ENCODE results near the gene NDUFAF2. TPM values are rescaled to one million over a fixed set of nuclear protein-coding genes. Genes with fewer than 3 reads are reported as not detected.

The NDUFAF2 gene
- total RNA-seq, 1 donor from 2014 or later = 20.0 TPM

- H3K36me3 ChIP-seq = no peaks in the 10 kb centered on the region
- TF ChIP-seq, protein P1, sequence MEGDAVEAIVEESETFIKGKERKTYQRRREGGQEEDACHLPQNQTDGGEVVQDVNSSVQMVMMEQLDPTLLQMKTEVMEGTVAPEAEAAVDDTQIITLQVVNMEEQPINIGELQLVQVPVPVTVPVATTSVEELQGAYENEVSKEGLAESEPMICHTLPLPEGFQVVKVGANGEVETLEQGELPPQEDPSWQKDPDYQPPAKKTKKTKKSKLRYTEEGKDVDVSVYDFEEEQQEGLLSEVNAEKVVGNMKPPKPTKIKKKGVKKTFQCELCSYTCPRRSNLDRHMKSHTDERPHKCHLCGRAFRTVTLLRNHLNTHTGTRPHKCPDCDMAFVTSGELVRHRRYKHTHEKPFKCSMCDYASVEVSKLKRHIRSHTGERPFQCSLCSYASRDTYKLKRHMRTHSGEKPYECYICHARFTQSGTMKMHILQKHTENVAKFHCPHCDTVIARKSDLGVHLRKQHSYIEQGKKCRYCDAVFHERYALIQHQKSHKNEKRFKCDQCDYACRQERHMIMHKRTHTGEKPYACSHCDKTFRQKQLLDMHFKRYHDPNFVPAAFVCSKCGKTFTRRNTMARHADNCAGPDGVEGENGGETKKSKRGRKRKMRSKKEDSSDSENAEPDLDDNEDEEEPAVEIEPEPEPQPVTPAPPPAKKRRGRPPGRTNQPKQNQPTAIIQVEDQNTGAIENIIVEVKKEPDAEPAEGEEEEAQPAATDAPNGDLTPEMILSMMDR (IDR thresholded peaks at IDR 0.05) = no peak
- H3K4me3 ChIP-seq = no peak overlapping the region
- no peaks in the 10 kb centered on the region for H3K27me3 ChIP-seq (ENCODE audit: low read depth)
- intact Hi-C loops (cut with DNase I) = no loop called here
- no peaks in the 10 kb centered on the region for H3K9me3 ChIP-seq
- DNase-seq (no peak), ATAC-seq (no peak)
- no peak overlapping the region for H3K27ac ChIP-seq
- H3K4me1 ChIP-seq = no peaks in the 10 kb centered on the region
Observed at GRCh38 chr5:61018062-61018461, 73.1 kb downstream of the NDUFAF2 start.

DNA sequence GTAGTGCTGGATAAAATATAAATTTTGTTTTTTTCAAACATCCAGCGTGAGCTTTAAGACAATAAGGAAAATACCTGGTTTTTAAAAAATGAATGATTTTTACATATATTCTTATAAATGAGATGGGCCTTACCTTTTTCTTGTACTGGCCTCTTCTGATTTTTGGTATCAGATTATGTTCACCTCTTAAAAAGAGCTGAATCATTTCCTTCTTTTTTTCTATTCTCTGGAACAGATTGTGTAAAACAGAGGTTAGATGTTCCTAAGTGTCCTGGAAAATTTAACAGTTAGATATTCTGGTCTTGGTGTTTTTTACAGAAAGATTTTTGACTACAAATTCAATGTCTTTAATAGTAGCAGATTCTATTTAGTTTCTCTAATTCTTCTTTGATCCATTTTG lies 74.6 kb downstream of the NDUFAF2 start:
- H3K27me3 ChIP-seq (ENCODE audit: low read depth) = no peaks in the 10 kb centered on the region
- intact Hi-C loops (cut with DNase I) = no loop called here
- TF ChIP-seq, protein P1 (IDR thresholded peaks at IDR 0.05) = no peak
- no peak overlapping the region for H3K4me3 ChIP-seq
- H3K4me1 ChIP-seq = no peaks in the 10 kb centered on the region
- H3K27ac ChIP-seq = no peak overlapping the region
- no peak for ATAC-seq
- no peaks in the 10 kb centered on the region for H3K36me3 ChIP-seq
- DNase-seq = no peak
- no peaks in the 10 kb centered on the region for H3K9me3 ChIP-seq

DNA sequence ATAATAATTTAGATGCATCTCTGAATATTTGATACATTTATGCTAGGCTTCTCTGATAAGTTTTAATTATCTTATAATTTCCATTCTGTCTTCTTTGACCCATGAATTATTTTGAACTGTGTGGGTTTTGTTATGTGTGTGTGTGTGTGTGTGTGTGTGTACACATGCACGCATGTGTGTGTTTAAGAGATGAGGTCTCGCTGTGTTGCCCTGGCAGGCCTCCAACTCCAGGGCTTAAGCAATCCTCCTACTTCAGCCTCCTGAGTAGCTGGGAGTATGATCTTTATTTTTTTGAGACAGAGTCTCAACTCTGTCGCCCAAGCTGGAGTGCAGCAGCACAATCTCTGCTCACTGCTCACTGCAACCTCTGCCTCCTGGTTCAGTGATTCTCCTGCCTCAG lies 75.4 kb downstream of the NDUFAF2 start:
- H3K9me3 ChIP-seq = no peaks in the 10 kb centered on the region
- TF ChIP-seq, protein P1 (IDR thresholded peaks at IDR 0.05) = no peak
- no peaks in the 10 kb centered on the region for H3K27me3 ChIP-seq (ENCODE audit: low read depth)
- ATAC-seq (no peak), DNase-seq (peak; percentile 57)
- no peaks in the 10 kb centered on the region for H3K36me3 ChIP-seq
- intact Hi-C loops (cut with DNase I) = no loop called here
- H3K4me3 ChIP-seq = no peak overlapping the region
- H3K4me1 ChIP-seq = no peaks in the 10 kb centered on the region
- no peak overlapping the region for H3K27ac ChIP-seq

DNA sequence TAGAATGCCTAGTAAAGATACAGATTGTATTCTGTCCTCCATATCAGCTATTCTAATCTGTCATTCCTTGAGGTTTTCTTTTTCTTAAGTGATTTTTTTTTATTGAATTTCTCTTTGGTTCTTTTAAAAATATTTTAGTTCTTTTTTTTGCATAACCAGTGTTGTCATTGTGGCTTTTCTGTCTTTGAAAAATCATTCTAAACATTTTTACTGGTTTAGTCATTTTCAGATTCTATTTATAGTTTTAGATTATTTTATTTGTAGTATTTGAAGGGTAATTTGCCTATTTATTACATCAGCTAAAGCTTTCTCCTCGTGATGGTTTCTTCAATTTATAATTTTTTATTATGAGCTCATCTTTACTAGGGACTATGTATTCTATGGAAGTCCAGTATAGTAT lies 78.1 kb downstream of the NDUFAF2 start:
- Histone ChIP-seq H3K4me1 (no peaks in the 10 kb centered on the region), H3K27me3 (ENCODE audit: low read depth) (no peaks in the 10 kb centered on the region), H3K4me3 (no peak overlapping the region), H3K36me3 (no peaks in the 10 kb centered on the region), H3K9me3 (no peaks in the 10 kb centered on the region), H3K27ac (no peak overlapping the region)
- ATAC-seq = no peak
- TF ChIP-seq, protein P1 (IDR thresholded peaks at IDR 0.05) = no peak
- intact Hi-C loops (cut with DNase I) = no loop called here
- DNase-seq = no peak

GRCh38 chr5:61026004-61026403 lies 81.0 kb downstream of the NDUFAF2 start:
- no peak for ATAC-seq
- no peaks in the 10 kb centered on the region for H3K9me3 ChIP-seq
- H3K4me1 ChIP-seq = no peaks in the 10 kb centered on the region
- TF ChIP-seq, protein P1 (IDR thresholded peaks at IDR 0.05) = no peak
- H3K27ac ChIP-seq = no peak overlapping the region
- no peaks in the 10 kb centered on the region for H3K27me3 ChIP-seq (ENCODE audit: low read depth)
- intact Hi-C loops (cut with DNase I) = no loop called here
- H3K4me3 ChIP-seq = no peak overlapping the region
- H3K36me3 ChIP-seq = no peaks in the 10 kb centered on the region
- no peak for DNase-seq

DNA sequence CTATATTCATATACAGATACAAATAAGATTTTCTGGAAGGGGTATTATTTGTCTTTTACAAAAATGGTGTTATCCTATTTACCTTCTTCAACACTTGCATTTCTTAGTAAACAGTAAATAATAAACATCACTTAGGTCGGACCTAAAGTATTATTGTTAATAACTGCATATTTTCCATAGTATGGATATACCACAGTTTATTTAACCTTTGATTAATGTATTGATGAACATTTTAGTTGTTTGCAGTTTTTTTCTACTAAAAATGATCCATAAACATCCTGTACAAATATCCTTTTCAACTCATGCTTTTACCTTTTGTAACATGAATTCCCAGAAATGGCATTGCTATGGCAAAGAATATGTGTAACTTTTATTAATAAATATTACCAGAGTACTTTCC lies 83.4 kb downstream of the NDUFAF2 start:
- no peak for DNase-seq
- TF ChIP-seq, protein P1 (IDR thresholded peaks at IDR 0.05) = no peak
- intact Hi-C loops (cut with DNase I) = no loop called here
- no peaks in the 10 kb centered on the region for H3K4me1 ChIP-seq
- H3K27ac ChIP-seq = no peak overlapping the region
- no peaks in the 10 kb centered on the region for H3K27me3 ChIP-seq (ENCODE audit: low read depth)
- H3K36me3 ChIP-seq = no peaks in the 10 kb centered on the region
- H3K9me3 ChIP-seq = no peaks in the 10 kb centered on the region
- no peak for ATAC-seq
- H3K4me3 ChIP-seq = no peak overlapping the region
